Testis (tissue), 3 donors: ENCODE measurements around the gene PIP4K2A. TPM values are rescaled to one million over a fixed set of nuclear protein-coding genes. Genes with fewer than 3 reads are reported as not detected.

Experiments used
- DNase-seq: peaks from one replicate; pipeline ENCODE4 v3.0.0-alpha.2; 2019
- H3K27ac ChIP-seq, 2 donors: fragments of 200-600 bp; sonication (generic); one replicate each; pipeline ENCODE4 v1.5.1; 2019
- H3K27me3 ChIP-seq: fragments of 200-600 bp; sonication (generic); one replicate; pipeline ENCODE4 v1.5.1; 2019
- H3K36me3 ChIP-seq: fragments of 200-600 bp; sonication (generic); one replicate; pipeline ENCODE4 v1.5.1; 2017; ENCODE audit warnings: low read depth; ENCODE audit errors: missing control alignments
- H3K4me1 ChIP-seq: fragments of 200-600 bp; sonication (generic); one replicate; pipeline ENCODE4 v1.5.1; 2019
- H3K4me3 ChIP-seq, 2 donors: fragments of 200-600 bp; sonication (generic); one replicate each; pipeline ENCODE4 v1.5.1; 2017 to 2019
- H3K9me3 ChIP-seq: fragments of 200-600 bp; sonication (generic); one replicate; pipeline ENCODE4 v1.5.1; 2017
- POLR2A ChIP-seq: fragments of 450-650 bp; IDR thresholded peaks from one replicate; pipeline ENCODE4 v1.6.1; 2017; ENCODE audit warnings: antibody characterized with exemption, mild to moderate bottlenecking, moderate library complexity
- WGBS, 2 donors: methylation state at CpG; one replicate each; pipeline ENCODE4 v1.1.5; 2018; 5-methylcytosine and 5-hydroxymethylcytosine counted together
- intact Hi-C: fragments of 100-400 bp; cut with DNase I; formaldehyde crosslinking; loops from one replicate; pipeline ENCODE4 v1.15.1; 2023; ENCODE audit warnings: low total_unique reads
- polyA plus RNA-seq: library from polyadenylated mRNA; stranded (reverse); fragments of 350-450 nt; fragmentation: Illumina TruSeq; extraction: RNeasy Lipid Tissue Mini Kit (QIAGEN cat#74804); gene quantifications from one replicate; pipeline ENCODE4 v1.2.3, GENCODE V29; 2014; ENCODE audit warnings: low read depth, low replicate concordance; ENCODE audit not compliant: insufficient read depth
- total RNA-seq, 2 donors: library from RNA; depleted of rRNA; stranded (reverse); fragments of >200 nt; gene quantifications; one replicate each; pipeline ENCODE4 v1.2.3, GENCODE V29; 2016
- TF ChIP-seq, protein P1 (sequence below), 3 experiments: fragments of 450-650 bp in 2 of 3; fragments of 200-600 bp in 1 of 3; sonication (generic) in 1 of 3; IDR thresholded peaks; one replicate each; pipeline ENCODE4 v1.5.1; 2016 to 2019; ENCODE audit warnings: antibody characterized with exemption in 3 of 3, mild to moderate bottlenecking in 2 of 3, moderate library complexity in 1 of 3

The PIP4K2A gene
- total and polyA plus RNA-seq, 3 donors from 2014 or later, result 12.6 to 26.0 (median 15.8) TPM

DNA sequence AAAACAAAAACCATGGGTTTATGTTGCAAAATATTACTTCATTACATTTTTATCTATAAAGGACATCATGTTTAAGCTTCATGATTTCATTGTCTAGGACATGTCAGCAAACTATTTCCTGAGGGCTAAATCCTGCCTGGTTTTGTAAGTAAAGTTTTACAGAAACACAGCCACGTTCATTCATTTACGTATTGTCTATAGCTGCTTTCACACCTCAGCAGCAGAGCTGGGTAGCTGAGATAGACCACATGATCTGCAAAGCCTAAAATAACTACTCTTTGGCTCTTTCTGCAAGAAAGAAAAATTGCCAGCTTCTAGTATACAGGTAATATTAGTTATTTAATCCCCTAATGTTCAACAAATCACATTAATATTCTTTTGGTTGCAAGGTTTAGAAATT is 12.7 kb upstream of the PIP4K2A start:
- Histone ChIP-seq H3K27ac (no peak overlapping the region), H3K27me3 (no peaks in the 10 kb centered on the region), H3K36me3 (no peaks in the 10 kb centered on the region), H3K9me3 (no peaks in the 10 kb centered on the region), H3K4me3 (no peak overlapping the region), H3K4me1 (no peaks in the 10 kb centered on the region)
- no peak for DNase-seq
- TF ChIP-seq POLR2A, result no peak
- TF ChIP-seq, protein P1, sequence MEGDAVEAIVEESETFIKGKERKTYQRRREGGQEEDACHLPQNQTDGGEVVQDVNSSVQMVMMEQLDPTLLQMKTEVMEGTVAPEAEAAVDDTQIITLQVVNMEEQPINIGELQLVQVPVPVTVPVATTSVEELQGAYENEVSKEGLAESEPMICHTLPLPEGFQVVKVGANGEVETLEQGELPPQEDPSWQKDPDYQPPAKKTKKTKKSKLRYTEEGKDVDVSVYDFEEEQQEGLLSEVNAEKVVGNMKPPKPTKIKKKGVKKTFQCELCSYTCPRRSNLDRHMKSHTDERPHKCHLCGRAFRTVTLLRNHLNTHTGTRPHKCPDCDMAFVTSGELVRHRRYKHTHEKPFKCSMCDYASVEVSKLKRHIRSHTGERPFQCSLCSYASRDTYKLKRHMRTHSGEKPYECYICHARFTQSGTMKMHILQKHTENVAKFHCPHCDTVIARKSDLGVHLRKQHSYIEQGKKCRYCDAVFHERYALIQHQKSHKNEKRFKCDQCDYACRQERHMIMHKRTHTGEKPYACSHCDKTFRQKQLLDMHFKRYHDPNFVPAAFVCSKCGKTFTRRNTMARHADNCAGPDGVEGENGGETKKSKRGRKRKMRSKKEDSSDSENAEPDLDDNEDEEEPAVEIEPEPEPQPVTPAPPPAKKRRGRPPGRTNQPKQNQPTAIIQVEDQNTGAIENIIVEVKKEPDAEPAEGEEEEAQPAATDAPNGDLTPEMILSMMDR (IDR thresholded peaks at IDR 0.05), result no peak
- WGBS, 2 donors, result 56 to 73% methylated on average over 2 of the region's 2 CpGs
- intact Hi-C loops, result no loop called here

DNA sequence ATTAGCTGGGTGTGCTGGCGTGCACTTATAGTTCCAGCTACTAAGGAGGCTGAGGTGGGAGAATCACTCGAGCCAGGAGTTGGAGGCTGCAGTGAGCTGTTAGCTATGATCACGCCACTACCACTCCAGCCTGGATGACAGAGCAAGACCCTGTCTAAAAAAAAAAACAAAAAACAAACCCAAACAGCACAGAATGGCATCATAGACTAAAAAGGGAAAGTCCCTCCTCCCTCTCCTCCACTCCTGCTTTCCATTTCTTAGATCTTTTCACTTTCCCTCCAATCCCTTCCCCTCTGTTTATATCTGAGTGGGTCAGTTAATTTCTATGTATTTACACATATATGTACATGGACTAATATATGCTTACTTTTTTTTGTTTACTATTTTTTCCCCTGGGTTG is 10.4 kb upstream of the PIP4K2A start:
- Histone ChIP-seq H3K27me3 (no peaks in the 10 kb centered on the region), H3K36me3 (no peaks in the 10 kb centered on the region), H3K9me3 (no peaks in the 10 kb centered on the region), H3K4me3 (no peak overlapping the region), H3K4me1 (no peaks in the 10 kb centered on the region), H3K27ac (no peak overlapping the region)
- intact Hi-C loops, result no loop called here
- no peak for DNase-seq
- WGBS, 2 donors, result 84 to 89% methylated on average over 3 of the region's 3 CpGs
- TF ChIP-seq, protein P1 (IDR thresholded peaks at IDR 0.05), result no peak
- TF ChIP-seq POLR2A, result no peak

DNA sequence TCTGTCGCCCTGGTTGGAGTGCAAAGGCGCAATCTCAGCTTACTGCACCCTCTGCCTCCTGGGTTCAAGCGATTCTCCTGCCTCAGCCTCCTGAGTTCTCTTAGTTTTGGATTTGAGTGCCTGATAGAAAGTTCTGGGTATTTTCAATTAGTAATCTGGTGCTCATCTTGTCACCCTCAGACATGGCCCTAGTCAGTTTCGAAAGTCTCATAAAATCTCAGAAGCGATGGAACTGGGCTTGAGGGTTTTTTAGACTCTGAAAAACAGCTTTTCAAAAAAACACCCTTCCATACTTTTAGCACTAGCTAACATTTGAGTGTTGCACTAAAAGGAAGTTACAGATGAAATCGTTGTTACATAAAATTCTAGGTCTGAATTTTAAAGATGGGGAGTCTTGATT is 9.4 kb upstream of the PIP4K2A start:
- H3K27ac ChIP-seq, result no peak overlapping the region
- WGBS, 2 donors, result 83 to 90% methylated on average over 6 of the region's 6 CpGs
- no peak for TF ChIP-seq POLR2A
- TF ChIP-seq, protein P1 (IDR thresholded peaks at IDR 0.05), result no peak
- no peaks in the 10 kb centered on the region for H3K27me3 ChIP-seq
- no peaks in the 10 kb centered on the region for H3K9me3 ChIP-seq
- H3K36me3 ChIP-seq, result no peaks in the 10 kb centered on the region
- H3K4me3 ChIP-seq, result no peak overlapping the region
- intact Hi-C loops, result no loop called here
- DNase-seq, result no peak
- H3K4me1 ChIP-seq, result no peaks in the 10 kb centered on the region

DNA sequence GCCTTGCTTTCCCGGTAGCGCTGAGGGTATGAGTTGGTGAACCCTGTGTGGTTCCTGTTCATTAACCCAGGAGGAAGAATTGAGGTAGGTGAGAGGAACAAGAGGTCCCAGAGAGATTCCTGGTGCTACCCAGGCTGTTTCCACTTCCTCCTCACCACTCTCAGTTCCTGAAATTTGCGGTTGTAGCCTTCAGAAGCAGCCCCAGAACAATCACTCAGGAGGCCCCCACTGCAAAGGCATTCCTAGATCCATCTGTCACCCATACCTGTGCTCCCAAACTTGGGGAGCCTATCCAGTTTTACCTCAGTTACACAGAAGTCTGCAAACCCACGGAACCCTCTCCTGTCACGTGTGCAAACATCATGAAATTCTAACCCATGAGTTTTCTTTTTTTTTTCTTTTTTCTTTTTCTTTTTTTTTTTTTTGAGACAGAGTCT is 9.0 kb upstream of the PIP4K2A start:
- H3K27ac ChIP-seq, result no peak overlapping the region
- H3K4me1 ChIP-seq, result no peaks in the 10 kb centered on the region
- WGBS, 2 donors, result 79 to 87% methylated on average over 5 of the region's 5 CpGs
- TF ChIP-seq POLR2A, result no peak
- TF ChIP-seq, protein P1 (IDR thresholded peaks at IDR 0.05), result no peak
- no peaks in the 10 kb centered on the region for H3K9me3 ChIP-seq
- DNase-seq, result no peak
- intact Hi-C loops, result no loop called here
- H3K27me3 ChIP-seq, result no peaks in the 10 kb centered on the region
- no peak overlapping the region for H3K4me3 ChIP-seq
- H3K36me3 ChIP-seq, result no peaks in the 10 kb centered on the region

DNA sequence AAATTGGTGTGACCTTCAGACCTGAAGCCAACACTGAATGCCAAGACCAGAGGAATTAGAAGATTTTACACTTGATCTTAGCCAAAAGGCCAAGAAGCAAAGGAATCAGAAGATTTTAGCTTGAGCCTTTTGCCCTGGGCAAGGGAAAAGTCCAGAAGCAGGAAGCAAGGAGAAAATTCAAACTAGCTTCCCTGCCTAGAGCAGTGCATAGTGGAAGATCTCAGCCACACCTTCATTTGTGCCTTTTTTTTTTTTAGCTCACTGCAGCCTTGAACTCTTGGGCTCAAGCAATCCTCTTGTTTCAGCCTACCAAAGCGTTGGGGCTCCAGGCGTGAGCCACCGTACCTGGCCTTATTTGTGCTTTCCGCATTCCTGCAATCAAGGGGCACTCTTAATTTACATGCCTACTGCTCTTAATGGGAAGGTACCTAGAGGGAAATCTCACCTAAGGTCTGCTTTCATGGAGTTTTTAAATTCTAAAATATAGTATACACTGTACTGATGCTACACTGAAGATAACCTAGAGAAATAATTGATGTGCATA is 8.3 kb upstream of the PIP4K2A start:
- TF ChIP-seq, protein P1 (IDR thresholded peaks at IDR 0.05), result no peak
- TF ChIP-seq POLR2A, result no peak
- Histone ChIP-seq H3K4me1 (no peaks in the 10 kb centered on the region), H3K9me3 (no peaks in the 10 kb centered on the region), H3K27ac (no peak overlapping the region), H3K36me3 (no peaks in the 10 kb centered on the region), H3K27me3 (no peaks in the 10 kb centered on the region), H3K4me3 (no peak overlapping the region)
- WGBS, 2 donors, result 70 to 89% methylated on average over 4 of the region's 4 CpGs
- intact Hi-C loops, result no loop called here
- no peak for DNase-seq
